BJ (cell line): Measurements from ENCODE around the gene RPL31. TPM values are rescaled to one million over a fixed set of nuclear protein-coding genes. Genes with fewer than 3 reads are reported as not detected.

Experiments
- CTCF ChIA-PET: fragments of 350-600 bp; formaldehyde crosslinking; extraction: SDS; loops from one replicate; lab custom pipeline; 2021; ENCODE audit warnings: antibody characterized with exemption, inconsistent platforms; lab: Yijun Ruan, JAX
- POLR2A ChIA-PET: fragments of 300-600 bp; sonication (Branson Sonifier 250); formaldehyde crosslinking; extraction: SDS; loops from one replicate; lab custom pipeline; 2021; ENCODE audit warnings: antibody characterized with exemption; lab: Charles Lee
- DNase-seq: peaks from one replicate; pipeline ENCODE4 v3.0.0-alpha.2; 2011; ENCODE audit warnings: low read depth
- H3K27me3 ChIP-seq: 2 replicates; pipeline ENCODE4 v1.6.0; 2011; ENCODE audit warnings: low read length; ENCODE audit not compliant: control insufficient read depth, insufficient read depth
- H3K36me3 ChIP-seq: 2 replicates; pipeline ENCODE4 v1.5.1; 2011; ENCODE audit warnings: low read length; ENCODE audit not compliant: control insufficient read depth, insufficient read depth
- H3K4me3 ChIP-seq: 2 replicates; pipeline ENCODE4 v1.5.1; 2011; ENCODE audit warnings: low read depth, mild to moderate bottlenecking, control low read depth, low read length
- CTCF ChIP-seq: IDR thresholded peaks from 2 replicates; pipeline ENCODE4 v1.5.1; 2011; ENCODE audit warnings: low read depth, mild to moderate bottlenecking, control low read depth, inconsistent platforms, low read length, moderate library complexity; ENCODE audit not compliant: insufficient read depth
- polyA plus RNA-seq: library from polyadenylated mRNA; depleted of rRNA; stranded (reverse); fragments of >200 nt; gene quantifications from 2 replicates; pipeline ENCODE4 v1.2.3, GENCODE V29; 2011; rRNA removed

Gene RPL31
- polyA plus RNA-seq, 1 experiment, result 1,622 TPM

GRCh38 chr2:101053117-101053516, 51.0 kb downstream of the RPL31 start:
- H3K27me3 ChIP-seq, result no peaks in the 10 kb centered on the region
- no peak for TF ChIP-seq CTCF
- H3K4me3 ChIP-seq, result no peak overlapping the region
- no peak for DNase-seq
- ChIA-PET POLR2A (no interaction called here), CTCF (interaction anchor here (1.1 kb wide), 1 partner anchor 10 kb away, joined by 4 read pairs; no protein-coding TSS in a partner anchor)
- H3K36me3 ChIP-seq, result no peaks in the 10 kb centered on the region

Other genes with a start within 250 kb of the RPL31 start
- 12.8 and 13.1 TPM in 2 replicates for gene NPAS2, start 182.2 kb upstream of the RPL31 start, polyA plus RNA-seq
- gene TBC1D8, start 149.1 kb downstream of the RPL31 start, polyA plus RNA-seq, result 5.9 and 8.8 TPM in 2 replicates